Stimulated activated CD4-positive, alpha-beta T cell treated with anti-CD3 and anti-CD28 coated beads, Interleukin-15, amount 100 ng/mL, for 48 hours (primary cell): ENCODE measurements around the gene ATP6V1C2.
"Not testable (repeated sequence)": the region's sequence is repeated elsewhere in the genome, so short reads cannot be mapped to it uniquely, and the experiment has no call there.

Experiments used
- DNase-seq, 2 donors: peaks; one replicate each; pipeline ENCODE4 v3.0.0-alpha.2; 2020; ENCODE audit warnings: low read depth in 2 of 2

Gene ATP6V1C2

GRCh38 chr2:10786240-10786982 lies 65.0 kb downstream of the ATP6V1C2 start:
- DNase-seq = no peak

- peak in 1 of 2 donors; percentile 22 for DNase-seq
Measured at GRCh38 chr2:10787176-10787968, 65.9 kb downstream of the ATP6V1C2 start.

DNA sequence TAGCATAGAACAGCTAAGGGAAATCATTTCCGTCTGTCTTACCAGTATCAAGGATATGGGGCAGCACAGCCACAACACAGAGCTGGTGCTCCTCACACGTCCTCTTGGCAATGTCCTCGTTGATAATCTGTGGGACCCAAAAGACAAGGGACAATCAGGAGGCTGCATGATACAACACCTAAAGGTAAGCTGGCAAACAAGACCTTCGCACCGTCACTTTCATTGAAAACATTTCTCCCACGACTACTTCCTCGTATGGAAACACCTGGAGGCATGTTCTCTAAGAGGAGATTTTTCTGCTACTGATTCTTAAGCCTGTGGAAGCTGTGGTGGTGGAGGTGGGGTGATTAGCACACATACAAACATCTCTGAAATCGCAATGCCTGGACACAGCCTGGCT lies 67.4 kb downstream of the ATP6V1C2 start:
- no peak for DNase-seq

DNA sequence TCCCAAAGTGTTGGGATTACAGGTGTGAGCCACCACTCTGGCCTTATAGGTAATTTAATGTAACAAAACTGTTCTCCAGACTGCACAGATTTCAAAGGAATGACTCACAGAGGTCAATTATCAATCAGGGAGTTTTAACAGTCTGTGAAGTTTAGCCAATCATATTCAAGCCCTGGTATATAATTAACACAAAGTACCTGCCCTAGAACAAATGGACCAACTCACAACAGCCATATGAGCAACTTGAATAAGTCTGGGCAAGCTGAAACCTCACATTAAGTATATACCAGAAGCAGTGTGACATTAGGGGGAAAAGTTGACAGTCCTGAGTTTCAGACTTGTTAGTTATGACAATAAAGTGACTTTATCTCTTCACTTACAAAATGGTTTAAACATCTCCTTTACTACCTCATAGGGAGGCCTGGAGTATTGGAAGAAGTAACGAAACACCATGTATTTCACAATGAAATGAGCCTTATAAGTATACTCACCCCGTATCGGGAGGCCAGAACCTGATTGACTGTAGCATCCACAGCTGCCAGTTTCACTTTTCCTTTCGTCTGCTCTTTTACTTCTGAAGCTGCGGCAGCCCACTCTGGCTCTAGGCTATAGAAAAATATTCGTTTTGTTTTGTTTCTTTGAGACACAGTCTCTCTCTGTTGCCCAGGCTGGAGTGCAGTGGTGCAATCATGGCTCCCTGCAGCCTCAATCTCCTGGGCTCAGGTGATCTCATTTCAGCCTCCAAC lies 69.0 kb downstream of the ATP6V1C2 start:
- DNase-seq = no peak

DNA sequence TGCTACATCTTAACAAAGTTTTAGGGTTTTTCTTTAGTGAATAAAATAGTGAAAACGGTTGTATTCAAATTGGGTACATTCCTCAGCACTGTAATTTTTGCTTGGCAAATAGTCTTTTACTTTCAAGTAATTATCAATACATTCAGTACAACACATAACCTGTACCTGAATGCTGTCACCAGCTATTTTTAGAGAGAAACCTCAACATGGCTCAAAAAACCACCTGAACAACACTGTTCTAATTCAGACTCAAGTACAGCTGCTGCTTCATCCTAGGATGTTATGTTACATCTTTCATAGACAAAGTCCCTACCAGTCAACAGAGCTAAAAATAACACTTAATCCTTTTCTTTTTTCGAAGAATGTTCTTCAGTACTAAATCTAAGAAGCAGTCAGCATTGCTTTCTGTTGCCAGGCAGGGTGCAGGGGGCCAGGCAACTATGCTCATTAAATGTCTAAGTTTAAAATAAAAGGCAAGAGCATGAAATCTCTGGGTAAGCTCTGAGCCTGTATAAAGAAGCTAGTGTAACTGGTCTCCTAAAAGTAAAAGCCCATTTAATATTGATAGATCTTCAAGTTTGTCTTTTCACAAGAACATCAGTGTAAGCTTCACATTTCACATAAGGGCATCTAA lies 70.7 kb downstream of the ATP6V1C2 start:
- no peak for DNase-seq

GRCh38 chr2:10792660-10793400 lies 71.4 kb downstream of the ATP6V1C2 start:
- DNase-seq = no peak

DNA sequence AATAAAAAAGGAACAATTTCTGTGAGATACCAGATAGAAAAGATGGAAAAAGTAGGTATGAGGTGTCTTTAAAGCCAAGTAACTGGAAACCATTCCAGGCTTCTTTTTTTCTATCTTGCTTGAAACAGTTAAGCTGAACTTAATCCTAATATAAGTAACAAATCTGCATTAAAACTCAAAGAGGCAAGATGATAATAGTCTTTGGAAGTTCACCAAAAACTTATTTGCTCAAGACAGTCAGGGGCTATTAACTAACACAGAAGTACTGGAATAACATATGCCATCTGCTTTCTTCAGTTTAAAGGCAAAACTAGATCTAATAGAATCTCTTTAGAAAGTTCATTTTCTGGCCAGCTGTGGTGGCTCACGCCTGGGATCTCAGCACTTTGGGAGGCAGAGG lies 72.4 kb downstream of the ATP6V1C2 start:
- DNase-seq = no peak

DNA sequence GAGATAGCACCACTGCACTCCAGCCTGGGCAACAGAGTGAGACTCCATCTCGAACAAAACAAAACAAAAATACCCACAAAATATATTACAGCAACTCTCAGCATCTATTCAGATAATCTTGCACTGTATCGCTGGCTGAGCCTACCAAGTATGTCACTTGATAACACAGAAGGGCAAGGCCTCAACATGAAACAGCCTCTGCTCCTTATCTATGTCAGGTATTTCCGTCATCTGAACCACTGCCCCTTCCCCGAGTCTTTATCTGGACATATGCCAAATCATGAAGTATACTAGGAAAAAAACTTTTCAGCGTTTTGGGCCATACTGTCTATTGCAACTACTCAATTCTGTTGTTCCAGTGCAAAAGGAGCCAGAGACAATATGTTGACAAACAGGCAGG lies 73.4 kb downstream of the ATP6V1C2 start:
- DNase-seq = no peak

DNA sequence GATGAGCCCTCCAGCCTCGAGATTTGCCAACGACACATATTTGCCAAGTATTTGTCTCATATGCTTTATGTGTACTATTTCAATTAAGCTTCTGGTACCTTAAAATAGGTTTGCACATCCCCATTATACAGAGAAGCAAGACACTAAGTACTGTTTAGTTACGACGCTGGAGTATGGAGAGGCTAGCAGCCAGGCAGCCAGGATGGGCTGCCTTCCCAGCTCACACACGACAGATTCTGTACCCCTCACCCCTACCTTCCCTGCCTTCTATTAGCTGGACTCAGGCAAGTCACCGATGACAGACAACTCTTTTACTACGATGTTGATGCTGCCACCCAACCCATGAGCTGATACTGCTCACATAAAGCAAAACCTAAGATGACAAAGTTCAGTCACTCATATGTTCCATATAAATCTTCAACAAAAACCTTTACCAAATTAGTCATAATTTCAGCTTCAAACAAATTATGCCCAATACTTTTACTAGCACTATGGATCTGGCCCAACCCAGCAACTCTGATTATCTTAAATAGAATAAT lies 74.1 kb downstream of the ATP6V1C2 start:
- no peak for DNase-seq

- DNase-seq = no peak
Measured at GRCh38 chr2:10796703-10797102, 75.3 kb downstream of the ATP6V1C2 start.

DNA sequence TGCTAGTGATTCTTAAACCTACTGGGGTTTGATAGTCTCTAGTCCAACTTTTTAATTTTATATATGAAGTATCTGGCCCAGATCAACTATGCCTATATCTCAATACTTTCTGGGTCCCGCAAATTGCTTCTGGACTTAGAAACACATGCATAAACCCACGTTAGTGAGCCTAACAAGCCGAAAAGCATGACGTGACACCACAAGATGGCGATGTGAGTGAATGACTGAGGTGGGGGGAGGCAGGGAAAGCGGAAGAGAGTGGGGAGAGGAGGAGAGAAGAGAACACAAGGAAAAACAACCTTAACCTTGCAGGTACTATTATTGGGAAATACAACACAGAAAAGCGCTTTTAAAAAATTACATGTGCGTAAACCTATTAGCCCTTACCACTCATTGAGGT lies 77.4 kb downstream of the ATP6V1C2 start:
- DNase-seq = no peak

- no peak for DNase-seq
Measured at GRCh38 chr2:10800163-10800562, 78.7 kb downstream of the ATP6V1C2 start.

DNA sequence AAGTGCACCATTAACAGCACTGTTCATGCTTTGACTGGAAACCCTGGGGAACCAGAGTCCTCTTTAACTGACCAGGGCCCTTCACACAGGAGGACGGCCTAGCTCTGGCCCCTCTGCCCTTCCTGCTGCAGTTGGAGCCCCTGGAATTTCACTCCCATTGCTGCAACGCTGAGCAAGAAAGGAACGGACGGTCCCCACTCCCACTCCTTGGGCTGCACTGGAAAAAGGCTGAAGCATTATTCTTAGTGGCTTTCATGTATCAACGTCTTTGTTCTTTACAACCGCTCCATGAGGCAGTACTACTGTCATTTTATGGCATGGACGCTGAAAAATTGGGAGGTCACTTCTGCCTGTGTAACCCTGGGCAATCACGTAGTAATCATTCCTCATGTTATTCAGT lies 81.2 kb downstream of the ATP6V1C2 start:
- DNase-seq = no peak

GRCh38 chr2:10805990-10806389 lies 84.6 kb downstream of the ATP6V1C2 start:
- DNase-seq = not testable (repeated sequence)

GRCh38 chr2:10806543-10806942 lies 85.1 kb downstream of the ATP6V1C2 start:
- DNase-seq = no peak

DNA sequence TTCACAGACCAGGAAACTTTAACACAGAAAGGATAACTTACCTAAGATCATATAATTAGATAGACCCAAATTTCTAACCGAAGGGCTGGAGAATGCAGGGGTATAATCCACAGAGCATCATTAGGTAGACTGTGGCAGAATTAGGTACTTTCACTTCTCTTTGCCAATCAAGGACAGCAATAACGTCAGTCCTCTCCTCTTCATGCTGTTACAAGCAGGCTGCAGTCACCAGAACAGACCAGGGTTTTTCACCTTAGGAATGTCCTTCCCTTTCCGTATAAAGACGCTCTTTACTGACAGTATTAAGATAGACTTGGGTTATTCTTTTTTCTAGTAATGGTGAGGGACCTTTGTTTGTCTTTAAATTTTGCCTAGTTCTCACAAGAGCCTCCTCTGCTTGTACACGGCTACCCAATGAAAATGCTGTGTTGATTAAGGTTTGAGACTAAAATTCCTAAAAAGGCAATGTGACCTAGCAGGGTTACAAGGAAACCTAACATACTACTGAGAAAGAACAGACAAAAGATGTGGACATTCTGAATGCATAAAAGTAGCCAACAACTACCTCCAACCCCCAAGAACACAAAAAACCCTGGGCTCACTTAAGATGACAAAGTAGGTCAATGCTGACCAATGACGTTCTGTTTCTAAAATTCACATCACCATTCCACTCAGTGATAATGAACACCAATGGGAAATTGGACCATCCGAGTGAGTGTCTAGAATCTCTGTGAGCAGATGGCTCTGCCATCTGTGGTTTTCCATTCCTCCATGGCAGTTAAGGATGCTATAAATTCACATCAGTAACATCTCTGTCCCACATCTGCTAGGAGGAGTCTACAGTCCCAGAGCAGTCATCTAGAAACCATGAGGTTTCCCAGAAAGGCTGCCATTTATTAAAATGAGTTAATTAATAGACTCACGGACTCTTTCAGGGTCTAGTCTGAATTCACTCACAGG lies 89.1 kb downstream of the ATP6V1C2 start:
- DNase-seq = no peak

DNA sequence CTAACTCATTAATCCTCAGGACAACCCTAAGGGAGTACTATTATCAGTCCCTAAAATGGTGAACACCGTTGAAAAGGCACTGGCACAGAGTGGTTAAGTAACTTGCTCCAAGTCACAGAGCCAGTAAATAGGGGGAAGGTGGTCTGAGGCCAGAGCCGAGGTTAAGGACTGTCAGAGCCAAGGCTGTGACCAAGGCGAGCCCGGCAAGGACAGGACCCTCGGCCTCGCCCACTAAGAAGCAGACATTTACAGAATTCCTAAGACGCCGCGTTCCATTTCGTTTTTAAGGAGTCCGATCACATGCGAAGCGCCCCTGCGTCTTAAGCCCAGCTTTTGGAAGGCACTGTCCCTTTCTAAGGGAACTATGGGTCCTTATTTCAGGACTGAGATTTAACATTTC lies 90.1 kb downstream of the ATP6V1C2 start:
- no peak for DNase-seq

GRCh38 chr2:10812362-10813162 lies 91.1 kb downstream of the ATP6V1C2 start, which contains the start of gene PDIA6:
Gene PDIA6 (minus strand): TSS chr2:10812785. CDS start chr2:10812696, 89 bp downstream.
- DNase-seq = peak; percentile 91 to 95
